Measurements from ENCODE around the gene ID4. TPM values are rescaled to one million over a fixed set of nuclear protein-coding genes. Genes with fewer than 3 reads are reported as not detected.

Gene ID4
- total RNA-seq, 4 donors from 2014 or later: 0.36 to 5.8 (median 1.3) TPM

GRCh38 chr6:19834858-19835257 lies 2.3 kb upstream of the ID4 start:
- intact Hi-C loops (cut with DNase I; ENCODE audit: low total_unique reads): no loop called here
- DNase-seq (no peak), ATAC-seq (no peak)
- peaks cover 0 to 8% (median 2%) of the 10 kb centered on the region in 3 donors for H3K27me3 ChIP-seq
- TF ChIP-seq POLR2A (IDR thresholded peaks at IDR 0.05) (no peak), CTCF (IDR thresholded peaks at IDR 0.05 in 4 of 5, conservative IDR thresholded peaks at IDR 0.05 in 1 of 5) (no peak)
- in situ Hi-C loops (cut with MboI; ENCODE audit: low sequenced_read_pairs in 4 of 4): no loop called here
- peaks cover 5 to 8% of the 10 kb centered on the region in 2 donors for H3K4me1 ChIP-seq
- H3K27ac ChIP-seq: no peak overlapping the region
- H3K4me3 ChIP-seq: no peak overlapping the region
- H3K9me3 ChIP-seq: no peaks in the 10 kb centered on the region
- no peaks in the 10 kb centered on the region for H3K36me3 ChIP-seq

GRCh38 chr6:19835605-19836004 lies 1.6 kb upstream of the ID4 start:
- no peaks in the 10 kb centered on the region for H3K9me3 ChIP-seq
- DNase-seq (no peak), ATAC-seq (no peak)
- in situ Hi-C loops (cut with MboI; ENCODE audit: low sequenced_read_pairs in 4 of 4) (no loop called here), intact Hi-C loops (cut with DNase I; ENCODE audit: low total_unique reads) (no loop called here)
- no peak overlapping the region for H3K4me3 ChIP-seq
- no peak for TF ChIP-seq POLR2A (IDR thresholded peaks at IDR 0.05)
- TF ChIP-seq CTCF (IDR thresholded peaks at IDR 0.05 in 4 of 5, conservative IDR thresholded peaks at IDR 0.05 in 1 of 5): no peak
- H3K27me3 ChIP-seq: peaks cover 0 to 8% (median 5%) of the 10 kb centered on the region in 3 donors
- H3K4me1 ChIP-seq: peaks cover 5 to 8% of the 10 kb centered on the region in 2 donors
- no peak overlapping the region for H3K27ac ChIP-seq
- no peaks in the 10 kb centered on the region for H3K36me3 ChIP-seq

GRCh38 chr6:19837511-19838441 lies 606 bp downstream of the ID4 start:
- TF ChIP-seq CTCF (IDR thresholded peaks at IDR 0.05 in 4 of 5, conservative IDR thresholded peaks at IDR 0.05 in 1 of 5) (no peak), POLR2A (IDR thresholded peaks at IDR 0.05) (peak; percentile 5 to 24)
- DNase-seq (peak in 1 of 2 donors; percentile 16), ATAC-seq (peak; percentile 46 to 65)
- Histone ChIP-seq H3K27ac (peak overlapping the region; percentile 61 to 82 (median 80)), H3K4me3 (peak overlapping the region; percentile 66 to 74 (median 71)), H3K4me1 (peaks cover 5 to 8% of the 10 kb centered on the region in 2 donors), H3K36me3 (no peaks in the 10 kb centered on the region), H3K9me3 (no peaks in the 10 kb centered on the region), H3K27me3 (peaks cover 0 to 8% (median 5%) of the 10 kb centered on the region in 3 donors)
- intact Hi-C loops (cut with DNase I; ENCODE audit: low total_unique reads): loop anchor here (1.0 kb wide), 1 partner anchor 33 kb away; no protein-coding TSS in a partner anchor
- in situ Hi-C loops (cut with MboI; ENCODE audit: low sequenced_read_pairs in 4 of 4): no loop called here

- in situ Hi-C loops (cut with MboI; ENCODE audit: low sequenced_read_pairs in 4 of 4): no loop called here
- peak in 1 of 2 donors; percentile 18 for DNase-seq
- Histone ChIP-seq H3K27me3 (peaks cover 0 to 8% (median 5%) of the 10 kb centered on the region in 3 donors), H3K4me1 (peaks cover 5 to 8% of the 10 kb centered on the region in 2 donors), H3K27ac (peak overlapping the region; percentile 61 to 82 (median 76)), H3K4me3 (peak overlapping the region; percentile 66 to 74 (median 71)), H3K36me3 (no peaks in the 10 kb centered on the region), H3K9me3 (no peaks in the 10 kb centered on the region)
- intact Hi-C loops (cut with DNase I; ENCODE audit: low total_unique reads): no loop called here
- TF ChIP-seq POLR2A (IDR thresholded peaks at IDR 0.05) (no peak), CTCF (IDR thresholded peaks at IDR 0.05 in 4 of 5, conservative IDR thresholded peaks at IDR 0.05 in 1 of 5) (no peak)
- peak; percentile 39 to 44 for ATAC-seq
These were observed 1.5 kb downstream of the ID4 start for GRCh38 chr6:19838442-19839236.
